Left ventricle myocardium inferior (tissue), 1 donor: ENCODE measurements around the gene NSD2. TPM values are rescaled to one million over a fixed set of nuclear protein-coding genes. Genes with fewer than 3 reads are reported as not detected.

Experiments used
- DNase-seq: peaks from one replicate; pipeline ENCODE4 v3.0.0-alpha.2; 2020
- H3K27ac ChIP-seq: fragments of 200-600 bp; replicated peaks from 2 replicates; pipeline ENCODE4 v1.8.0; 2021
- H3K27me3 ChIP-seq: fragments of 200-600 bp; 2 replicates; pipeline ENCODE4 v1.8.0; 2021; ENCODE audit warnings: low read depth
- H3K36me3 ChIP-seq: fragments of 200-600 bp; 2 replicates; pipeline ENCODE4 v1.8.0; 2021
- H3K4me1 ChIP-seq: fragments of 200-600 bp; 2 replicates; pipeline ENCODE4 v1.8.0; 2021
- H3K4me3 ChIP-seq: fragments of 200-600 bp; 2 replicates; pipeline ENCODE4 v1.8.0; 2021; ENCODE audit warnings: mild to moderate bottlenecking, moderate library complexity
- H3K9me3 ChIP-seq: fragments of 200-600 bp; replicated peaks from 2 replicates; pipeline ENCODE4 v1.8.0; 2021
- intact Hi-C: fragments of 100-400 bp; cut with micrococcal nuclease; formaldehyde crosslinking; loops from one replicate; pipeline ENCODE4 v1.11.0; 2022
- long read RNA-seq: library from polyadenylated mRNA; unstranded; transcript quantifications from one replicate; pipeline ENCODE4 v2.0.0, GENCODE V29; 2021
- total RNA-seq: library from RNA; stranded (reverse); fragmentation: NEBNext Ultra II Directional; extraction: Animal tissue kit (Norgen Biotek cat#: 25700); gene quantifications from one replicate; pipeline ENCODE4 v1.2.1, GENCODE V29; 2021
- TF ChIP-seq, protein P1 (sequence below): fragments of 200-600 bp; IDR thresholded peaks from 2 replicates; pipeline ENCODE4 v1.8.0; 2021; ENCODE audit warnings: antibody characterized with exemption, mild to moderate bottlenecking, borderline replicate concordance
- donor health status: DM: no; HTN: yes; CAD: no; lungs with severe emphysema.

The NSD2 gene
- total RNA-seq, result 42.5 TPM
- long read RNA-seq, full-length matches to known transcripts, result 19 of 55 reads
- long read RNA-seq, partial matches to known transcripts, result 2 of 55 reads
- long read RNA-seq, other reads (novel, unspliced or antisense), result 34 of 55 reads

DNA sequence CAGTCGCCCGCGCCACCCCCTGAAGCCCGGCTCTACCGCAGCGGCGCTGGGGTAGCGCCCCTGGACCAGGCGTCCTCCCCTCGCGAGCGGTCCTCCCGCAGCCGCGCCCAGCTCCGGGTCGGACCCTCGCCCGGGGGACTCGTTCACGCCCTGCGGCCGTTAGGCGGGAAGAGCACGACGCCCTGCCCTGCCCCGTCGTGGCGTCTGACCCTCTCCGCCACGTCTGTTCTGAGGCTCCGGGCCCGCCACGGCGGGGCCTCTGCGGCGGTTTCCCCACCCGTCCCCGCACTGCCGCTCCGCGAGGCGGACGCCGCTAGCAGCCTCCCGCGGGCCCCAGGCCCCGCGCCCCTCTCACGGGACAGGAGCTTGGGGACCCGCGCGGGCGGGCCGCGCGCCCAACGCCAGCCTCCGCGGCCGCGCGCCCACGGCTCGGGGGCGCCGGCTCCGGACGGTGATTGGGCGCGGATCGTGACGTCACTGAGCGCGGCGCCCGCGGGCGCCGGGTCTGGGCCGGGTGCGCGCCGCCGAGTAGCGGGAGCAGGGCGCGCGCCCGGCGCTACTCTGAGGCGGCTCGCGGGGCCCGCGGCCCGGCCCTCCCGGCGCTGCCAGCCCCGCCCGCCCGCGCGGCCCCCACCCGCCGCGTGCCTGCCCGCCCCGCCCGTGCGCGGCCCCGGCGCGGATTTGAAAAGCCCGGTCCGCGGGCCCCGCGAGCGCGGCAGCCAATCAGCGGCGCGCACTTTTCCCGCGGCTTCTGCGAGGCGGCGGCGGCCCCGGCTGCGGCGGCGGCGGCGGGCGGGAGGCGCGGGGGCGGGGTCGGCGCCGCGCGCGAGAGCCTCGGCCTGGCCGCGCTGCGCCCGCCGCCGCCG, at the start of gene NSD2:
Gene NSD2, plus strand, starts transcription at position 816 of the 866 bp plus-strand sequence. CDS start 29,262 bp downstream, outside the sequence.
- TF ChIP-seq, protein P1, sequence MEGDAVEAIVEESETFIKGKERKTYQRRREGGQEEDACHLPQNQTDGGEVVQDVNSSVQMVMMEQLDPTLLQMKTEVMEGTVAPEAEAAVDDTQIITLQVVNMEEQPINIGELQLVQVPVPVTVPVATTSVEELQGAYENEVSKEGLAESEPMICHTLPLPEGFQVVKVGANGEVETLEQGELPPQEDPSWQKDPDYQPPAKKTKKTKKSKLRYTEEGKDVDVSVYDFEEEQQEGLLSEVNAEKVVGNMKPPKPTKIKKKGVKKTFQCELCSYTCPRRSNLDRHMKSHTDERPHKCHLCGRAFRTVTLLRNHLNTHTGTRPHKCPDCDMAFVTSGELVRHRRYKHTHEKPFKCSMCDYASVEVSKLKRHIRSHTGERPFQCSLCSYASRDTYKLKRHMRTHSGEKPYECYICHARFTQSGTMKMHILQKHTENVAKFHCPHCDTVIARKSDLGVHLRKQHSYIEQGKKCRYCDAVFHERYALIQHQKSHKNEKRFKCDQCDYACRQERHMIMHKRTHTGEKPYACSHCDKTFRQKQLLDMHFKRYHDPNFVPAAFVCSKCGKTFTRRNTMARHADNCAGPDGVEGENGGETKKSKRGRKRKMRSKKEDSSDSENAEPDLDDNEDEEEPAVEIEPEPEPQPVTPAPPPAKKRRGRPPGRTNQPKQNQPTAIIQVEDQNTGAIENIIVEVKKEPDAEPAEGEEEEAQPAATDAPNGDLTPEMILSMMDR, result no peak
- intact Hi-C loops, result no loop called here
- Histone ChIP-seq H3K27ac (peak within 1 kb of the TSS; percentile 100), H3K36me3 (no peaks in the 10 kb centered on the region), H3K4me1 (peaks cover 34% of the 10 kb centered on the region), H3K27me3 (peaks cover 22% of the 10 kb centered on the region), H3K9me3 (no peaks in the 10 kb centered on the region), H3K4me3 (peak within 1 kb of the TSS; percentile 97)
- DNase-seq, result peak; percentile 94

DNA sequence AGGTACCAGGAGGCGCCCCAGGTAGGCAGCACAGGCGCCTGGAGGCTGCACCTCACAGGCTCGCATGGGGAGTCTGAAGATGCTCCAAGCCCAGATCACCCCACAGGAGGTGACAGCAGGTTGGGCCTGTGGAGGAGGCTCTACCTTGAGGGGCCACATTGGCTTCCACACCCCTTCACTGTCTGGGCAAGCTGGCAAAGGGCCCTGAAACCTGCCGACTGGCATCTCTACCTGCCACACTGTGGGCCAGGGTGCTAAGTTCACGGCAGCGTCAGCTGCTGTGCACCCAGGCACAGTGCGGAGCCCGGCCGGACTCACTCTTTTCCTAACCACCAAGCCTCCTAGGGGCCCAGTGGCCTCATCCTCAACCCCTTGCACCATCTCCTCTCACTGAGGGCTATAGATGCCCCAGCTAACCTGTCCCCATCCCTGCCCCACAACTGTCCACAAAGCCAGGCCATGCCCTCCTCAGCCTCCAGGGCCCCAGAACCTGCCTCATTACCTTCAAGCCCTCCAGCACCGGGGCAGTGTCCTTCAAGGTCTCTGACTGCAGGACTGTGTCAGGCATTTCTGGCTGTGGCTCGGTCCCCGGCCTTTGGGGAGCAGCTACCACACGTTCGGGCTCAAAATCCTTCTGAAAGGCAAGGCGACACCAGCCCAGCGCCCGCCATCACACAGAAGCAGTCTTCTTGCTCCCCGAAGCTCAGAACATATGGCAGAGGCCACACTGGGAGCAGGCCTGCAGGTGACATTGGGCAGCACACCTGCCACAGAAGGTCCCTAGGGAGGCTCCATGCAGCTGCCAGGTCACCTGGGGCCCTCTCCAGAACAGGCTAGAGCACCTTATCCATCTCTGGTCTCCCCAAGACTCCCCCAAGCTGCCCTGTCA, 49.3 kb upstream of the NSD2 start:
- intact Hi-C loops, result no loop called here
- Histone ChIP-seq H3K27ac (no peak overlapping the region), H3K9me3 (no peaks in the 10 kb centered on the region), H3K36me3 (peaks cover 93% of the 10 kb centered on the region), H3K27me3 (no peaks in the 10 kb centered on the region), H3K4me3 (no peak overlapping the region), H3K4me1 (no peaks in the 10 kb centered on the region)
- DNase-seq, result no peak
- TF ChIP-seq, protein P1, result no peak

DNA sequence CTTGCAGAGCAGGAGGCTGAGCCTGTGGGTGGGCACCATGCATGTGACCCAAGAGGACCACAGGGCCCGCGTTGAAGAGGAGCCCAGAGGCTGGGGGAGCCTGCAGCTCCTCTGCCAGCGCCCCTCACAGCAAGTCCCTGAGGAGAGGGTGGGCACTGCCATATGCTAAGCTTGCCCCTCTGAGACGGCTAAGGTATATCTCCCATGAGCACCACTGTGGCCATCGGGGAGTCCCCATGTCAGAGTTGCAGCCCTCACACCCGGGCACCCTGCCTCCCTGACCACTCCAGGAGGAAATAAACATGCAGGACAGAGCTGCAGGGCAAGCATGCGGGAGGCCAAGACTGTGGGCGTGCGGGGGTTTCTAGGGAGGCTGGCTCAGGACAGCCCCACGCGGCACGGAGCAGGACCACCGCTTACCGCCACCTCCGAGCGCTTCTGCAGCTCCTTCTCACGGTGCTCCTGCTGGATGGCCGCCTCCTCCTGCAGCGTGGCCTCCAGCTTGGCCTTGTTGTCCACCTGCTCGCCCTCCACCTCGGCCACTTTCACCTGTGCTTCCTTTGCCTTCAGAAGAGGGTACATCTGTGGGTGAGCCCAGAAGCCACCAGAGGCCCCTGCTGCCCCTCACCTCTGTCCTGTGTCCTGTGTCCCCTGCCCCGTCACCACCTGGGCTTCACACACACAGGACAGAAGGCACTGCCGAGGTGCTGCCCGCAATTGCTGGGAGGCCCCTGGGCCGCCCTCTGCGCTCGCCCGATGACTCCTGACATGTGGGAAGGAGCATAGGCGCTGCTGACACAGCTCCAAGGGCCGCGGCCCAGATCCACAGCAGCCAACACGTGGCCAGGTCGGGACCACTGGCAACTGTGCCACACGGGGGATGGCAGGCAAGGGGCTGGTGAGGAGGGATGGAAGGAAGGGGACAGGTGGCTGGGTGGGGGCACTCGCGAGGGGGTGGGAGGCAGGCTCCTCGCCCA, 48.3 kb upstream of the NSD2 start:
- Histone ChIP-seq H3K27me3 (no peaks in the 10 kb centered on the region), H3K4me1 (no peaks in the 10 kb centered on the region)
- intact Hi-C loops, result no loop called here

DNA sequence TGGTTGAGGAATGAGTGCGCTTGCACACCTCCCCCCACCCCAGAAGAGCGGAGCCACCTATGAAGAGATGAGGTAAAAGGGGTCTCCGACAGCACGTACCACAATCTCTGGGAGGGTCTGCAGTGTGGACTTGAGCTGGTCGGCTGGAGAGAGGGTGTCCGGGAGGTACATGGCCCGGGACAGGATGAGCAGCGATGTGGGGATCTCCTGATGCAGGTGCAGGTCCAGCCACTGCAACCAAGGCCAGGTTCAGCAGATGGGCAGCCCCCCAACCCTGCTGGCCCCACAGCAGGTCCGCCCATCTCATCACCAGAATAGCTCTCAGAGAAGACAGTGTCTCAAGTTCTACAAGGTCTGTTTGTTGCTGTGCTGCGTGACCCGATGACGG, 47.7 kb upstream of the NSD2 start:
- intact Hi-C loops, result no loop called here
- TF ChIP-seq, protein P1, result no peak
- no peak overlapping the region for H3K4me3 ChIP-seq
- H3K27ac ChIP-seq, result no peak overlapping the region
- no peaks in the 10 kb centered on the region for H3K4me1 ChIP-seq
- peaks cover 77% of the 10 kb centered on the region for H3K36me3 ChIP-seq
- DNase-seq, result no peak
- H3K9me3 ChIP-seq, result no peaks in the 10 kb centered on the region
- H3K27me3 ChIP-seq, result no peaks in the 10 kb centered on the region

More for the DNA sequence above, 48.3 kb upstream of the NSD2 start:
- TF ChIP-seq, protein P1, result no peak
- Histone ChIP-seq H3K9me3 (no peaks in the 10 kb centered on the region), H3K36me3 (peaks cover 84% of the 10 kb centered on the region), H3K4me3 (no peak overlapping the region), H3K27ac (no peak overlapping the region)
- no peak for DNase-seq

DNA sequence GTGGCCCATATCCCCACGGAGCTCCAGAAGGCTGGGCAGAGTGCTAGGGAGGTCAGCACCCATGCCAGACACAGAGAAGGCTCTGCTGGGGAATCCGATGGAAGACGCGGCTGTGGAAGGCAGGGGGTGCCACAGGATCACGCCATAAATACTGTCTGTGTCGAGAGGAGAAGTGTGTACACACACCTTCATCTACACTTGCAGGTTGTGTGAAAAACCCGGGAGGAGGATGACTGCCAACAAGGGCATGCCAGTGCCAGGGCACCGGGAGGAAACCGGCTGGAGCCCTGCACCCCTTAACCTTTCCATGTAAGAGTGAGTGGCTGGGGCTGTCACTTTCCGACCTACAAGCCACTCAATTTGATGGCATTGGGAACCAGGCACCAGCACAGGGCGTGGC, 46.4 kb upstream of the NSD2 start:
- Histone ChIP-seq H3K27ac (no peak overlapping the region), H3K4me3 (no peak overlapping the region), H3K9me3 (no peaks in the 10 kb centered on the region), H3K4me1 (no peaks in the 10 kb centered on the region), H3K36me3 (peaks cover 65% of the 10 kb centered on the region), H3K27me3 (no peaks in the 10 kb centered on the region)
- intact Hi-C loops, result no loop called here
- DNase-seq, result no peak
- TF ChIP-seq, protein P1, result no peak
